HG03575 (cell line): ENCODE measurements around the gene KBTBD6.
"Not testable (repeated sequence)": the region's sequence is repeated elsewhere in the genome, so short reads cannot be mapped to it uniquely, and the experiment has no call there.

Experiments
- ATAC-seq: cut with Tn5 transposase; IDR thresholded peaks from one replicate; pipeline ENCODE4 v1.9.1; 2021; ENCODE audit not compliant: unreplicated experiment, insufficient number of reproducible peaks, low FRiP score; ENCODE audit errors: extremely low read depth

Gene KBTBD6

GRCh38 chr13:41132512-41133152 lies at the start of gene KBTBD6:
TSS of gene KBTBD6 (minus strand) at chr13:41132802. CDS start at chr13:41132511, 291 bp downstream.
- ATAC-seq, result peak; percentile 87

- ATAC-seq, result no peak
These were observed 49.6 kb upstream of the KBTBD6 start for GRCh38 chr13:41182231-41182630.

- no peak for ATAC-seq
These were observed 47.1 kb upstream of the KBTBD6 start for GRCh38 chr13:41179593-41180250.

- no peak for ATAC-seq
These were observed 45.4 kb upstream of the KBTBD6 start for GRCh38 chr13:41178040-41178439.

- ATAC-seq, result no peak
These were observed 45.0 kb upstream of the KBTBD6 start for GRCh38 chr13:41177616-41178015.

GRCh38 chr13:41175576-41175975 lies 43.0 kb upstream of the KBTBD6 start:
- not testable (repeated sequence) for ATAC-seq

GRCh38 chr13:41162151-41162550 lies 29.5 kb upstream of the KBTBD6 start:
- ATAC-seq, result no peak

- ATAC-seq, result no peak
These were observed 26.6 kb upstream of the KBTBD6 start for GRCh38 chr13:41159174-41159573.

- ATAC-seq, result no peak
These were observed 24.6 kb upstream of the KBTBD6 start for GRCh38 chr13:41157048-41157717.

- ATAC-seq, result no peak
These were observed 24.0 kb upstream of the KBTBD6 start for GRCh38 chr13:41156620-41157019.

GRCh38 chr13:41154042-41154441 lies 21.4 kb upstream of the KBTBD6 start:
- no peak for ATAC-seq

GRCh38 chr13:41152005-41152404 lies 19.4 kb upstream of the KBTBD6 start:
- no peak for ATAC-seq

GRCh38 chr13:41150058-41150457 lies 17.5 kb upstream of the KBTBD6 start:
- ATAC-seq, result no peak

- no peak for ATAC-seq
These were observed 16.0 kb upstream of the KBTBD6 start for GRCh38 chr13:41148419-41149283.

- ATAC-seq, result no peak
These were observed 12.7 kb upstream of the KBTBD6 start for GRCh38 chr13:41145136-41145908.

- no peak for ATAC-seq
These were observed 12.0 kb upstream of the KBTBD6 start for GRCh38 chr13:41144576-41144975.

GRCh38 chr13:41139296-41139966 lies 6.8 kb upstream of the KBTBD6 start:
- ATAC-seq, result no peak

GRCh38 chr13:41137951-41138350 lies 5.3 kb upstream of the KBTBD6 start:
- no peak for ATAC-seq
